C4-2B (cell line): ENCODE results near the gene TOGARAM1.

Source experiments
- CTCF ChIP-seq: fragments of 450-650 bp; conservative IDR thresholded peaks from 2 replicates; pipeline ENCODE4 v1.5.1; 2017; ENCODE audit warnings: mild to moderate bottlenecking
- ZFX ChIP-seq: fragments of 450-650 bp; IDR thresholded peaks from 2 replicates; pipeline ENCODE4 v1.6.1; 2017

GRCh38 chr14:45083617-45083975, 121.6 kb downstream of the TOGARAM1 start:
- TF ChIP-seq CTCF = no peak
- no peak for TF ChIP-seq ZFX
